Measurements from ENCODE around the gene SLC25A40. TPM values are rescaled to one million over a fixed set of nuclear protein-coding genes. Genes with fewer than 3 reads are reported as not detected.
"Not testable (repeated sequence)": the region's sequence is repeated elsewhere in the genome, so short reads cannot be mapped to it uniquely, and the experiment has no call there.

SLC25A40 gene
- total RNA-seq, 1 donor from 2014 or later: 21.7 TPM

GRCh38 chr7:87912121-87912520, 36.0 kb upstream of the SLC25A40 start:
- ChIA-PET CTCF (no interaction called here), POLR2A (no interaction called here)
- DNase-seq (no peak), ATAC-seq (ENCODE audit: low read depth) (no peak)
- Mint-ChIP-seq H3K27me3 (no peaks in the 10 kb centered on the region), H3K9me3 (no peaks in the 10 kb centered on the region), H3K4me3 (no peak overlapping the region), H3K4me1 (no peaks in the 10 kb centered on the region), H3K36me3 (ENCODE audit: low read depth) (peaks cover 9% of the 10 kb centered on the region), H3K27ac (no peak overlapping the region)
- TF ChIP-seq CTCF (IDR thresholded peaks at IDR 0.05): no peak
- intact Hi-C loops (cut with micrococcal nuclease): no loop called here

- H3K9me3 Mint-ChIP-seq; DNase-seq; H3K4me1 Mint-ChIP-seq; ATAC-seq (ENCODE audit: low read depth); H3K4me3 Mint-ChIP-seq; H3K27ac Mint-ChIP-seq; H3K27me3 Mint-ChIP-seq; CTCF ChIA-PET; intact Hi-C loops (cut with micrococcal nuclease); POLR2A ChIA-PET: not testable (repeated sequence)
- H3K36me3 Mint-ChIP-seq (ENCODE audit: low read depth): peaks cover 29% of the 10 kb centered on the region
These were observed 32.7 kb upstream of the SLC25A40 start for GRCh38 chr7:87908814-87909213.

- CTCF ChIA-PET; H3K27me3 Mint-ChIP-seq; DNase-seq; H3K27ac Mint-ChIP-seq; POLR2A ChIA-PET; H3K9me3 Mint-ChIP-seq; ATAC-seq (ENCODE audit: low read depth); H3K4me1 Mint-ChIP-seq; H3K4me3 Mint-ChIP-seq; intact Hi-C loops (cut with micrococcal nuclease): not testable (repeated sequence)
- H3K36me3 Mint-ChIP-seq (ENCODE audit: low read depth): peaks cover 37% of the 10 kb centered on the region
These were observed 31.2 kb upstream of the SLC25A40 start for GRCh38 chr7:87907136-87907906.

- no peak overlapping the region for H3K27ac Mint-ChIP-seq
- no peak overlapping the region for H3K4me3 Mint-ChIP-seq
- H3K9me3 Mint-ChIP-seq: no peaks in the 10 kb centered on the region
- H3K4me1 Mint-ChIP-seq: no peaks in the 10 kb centered on the region
- ChIA-PET CTCF (no interaction called here), POLR2A (no interaction called here)
- TF ChIP-seq CTCF (IDR thresholded peaks at IDR 0.05): no peak
- peaks cover 77% of the 10 kb centered on the region for H3K36me3 Mint-ChIP-seq (ENCODE audit: low read depth)
- no peaks in the 10 kb centered on the region for H3K27me3 Mint-ChIP-seq
- no peak for DNase-seq
- intact Hi-C loops (cut with micrococcal nuclease): no loop called here
- no peak for ATAC-seq (ENCODE audit: low read depth)
These were observed 23.1 kb upstream of the SLC25A40 start for GRCh38 chr7:87899255-87899654.

- Mint-ChIP-seq H3K36me3 (ENCODE audit: low read depth) (peaks cover 70% of the 10 kb centered on the region), H3K9me3 (no peaks in the 10 kb centered on the region), H3K27me3 (no peaks in the 10 kb centered on the region), H3K4me1 (no peaks in the 10 kb centered on the region), H3K27ac (no peak overlapping the region), H3K4me3 (no peak overlapping the region)
- CTCF ChIA-PET: no interaction called here
- DNase-seq (no peak), ATAC-seq (ENCODE audit: low read depth) (no peak)
- no peak for TF ChIP-seq CTCF (IDR thresholded peaks at IDR 0.05)
- POLR2A ChIA-PET: no interaction called here
- intact Hi-C loops (cut with micrococcal nuclease): no loop called here
These were observed 19.2 kb upstream of the SLC25A40 start for GRCh38 chr7:87895363-87895762.

- no peaks in the 10 kb centered on the region for H3K27me3 Mint-ChIP-seq
- no peaks in the 10 kb centered on the region for H3K9me3 Mint-ChIP-seq
- no peaks in the 10 kb centered on the region for H3K4me1 Mint-ChIP-seq
- H3K4me3 Mint-ChIP-seq: no peak overlapping the region
- no peak for ATAC-seq (ENCODE audit: low read depth)
- H3K27ac Mint-ChIP-seq: no peak overlapping the region
- H3K36me3 Mint-ChIP-seq (ENCODE audit: low read depth): peaks cover 50% of the 10 kb centered on the region
- ChIA-PET POLR2A (no interaction called here), CTCF (interaction anchor here (0.8 to 5.3 kb wide), 12 partner anchors 8 to 575 kb away, joined by 3 to 42 read pairs (median 5); no protein-coding TSS in a partner anchor)
- intact Hi-C loops (cut with micrococcal nuclease): loop anchor here (1.0 to 10.0 kb wide), 7 partner anchors 89 to 575 kb away; no protein-coding TSS in a partner anchor
- no peak for DNase-seq
- TF ChIP-seq CTCF (IDR thresholded peaks at IDR 0.05): no peak
These were observed 10.7 kb upstream of the SLC25A40 start for GRCh38 chr7:87886875-87887274.

All from activated B cell treated with CpG ODN at 0.5 μM for 24 hours (primary cell).